GM19468 (cell line): ENCODE results near the gene DNAJC15.
"Not testable (repeated sequence)": the region's sequence is repeated elsewhere in the genome, so short reads cannot be mapped to it uniquely, and the experiment has no call there.

Source experiments
- ATAC-seq: cut with Tn5 transposase; IDR thresholded peaks from one replicate; pipeline ENCODE4 v1.9.1; 2021; ENCODE audit warnings: mild to moderate bottlenecking, moderate library complexity, moderate number of reproducible peaks; ENCODE audit not compliant: unreplicated experiment; ENCODE audit errors: extremely low read depth

The DNAJC15 gene

GRCh38 chr13:43003010-43003409 lies 20.4 kb upstream of the DNAJC15 start:
- ATAC-seq: no peak

GRCh38 chr13:43003729-43004128 lies 19.7 kb upstream of the DNAJC15 start:
- ATAC-seq: no peak

GRCh38 chr13:43005460-43006236 lies 17.7 kb upstream of the DNAJC15 start:
- no peak for ATAC-seq

- no peak for ATAC-seq
These were observed 16.3 kb upstream of the DNAJC15 start for GRCh38 chr13:43006893-43007631.

DNA sequence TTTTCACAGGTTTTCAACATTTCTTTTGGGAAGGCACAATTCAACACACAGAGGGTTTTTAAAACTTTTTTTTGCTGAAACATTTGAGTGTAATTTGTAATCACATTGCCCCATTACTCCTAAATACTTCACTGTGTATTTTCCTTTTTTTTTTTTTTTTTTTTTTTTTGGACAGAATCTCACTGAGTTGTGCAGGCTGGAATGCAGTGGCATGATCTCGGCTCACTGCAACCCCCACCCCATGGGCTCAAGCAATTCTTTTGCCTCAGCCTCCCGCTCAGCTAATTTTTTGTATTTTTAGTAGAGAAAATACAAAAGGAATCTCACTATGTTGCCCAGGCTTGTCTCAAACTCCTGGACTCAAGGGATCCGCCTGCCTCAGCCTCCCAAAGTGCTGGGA lies 14.8 kb upstream of the DNAJC15 start:
- no peak for ATAC-seq

- ATAC-seq: no peak
These were observed 13.9 kb upstream of the DNAJC15 start for GRCh38 chr13:43009506-43009905.

DNA sequence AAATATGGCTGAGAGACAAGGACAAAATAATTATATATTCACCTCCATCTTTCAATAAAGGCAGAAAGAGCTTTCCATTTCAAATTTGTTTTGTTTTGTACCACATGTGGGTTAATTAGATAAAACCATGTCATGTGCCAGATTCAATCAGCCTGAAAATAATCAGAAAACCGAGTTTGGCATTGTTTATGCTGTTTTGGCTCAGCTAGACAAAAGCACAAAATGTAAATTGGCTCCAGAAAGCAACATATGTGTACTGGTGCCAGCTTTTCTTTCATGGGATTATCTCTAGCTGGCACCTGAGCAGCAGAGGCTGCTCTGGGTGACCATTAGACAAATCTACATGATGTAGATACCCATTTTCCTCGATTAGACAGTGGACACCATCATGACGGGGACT lies 9.2 kb upstream of the DNAJC15 start:
- ATAC-seq: no peak

DNA sequence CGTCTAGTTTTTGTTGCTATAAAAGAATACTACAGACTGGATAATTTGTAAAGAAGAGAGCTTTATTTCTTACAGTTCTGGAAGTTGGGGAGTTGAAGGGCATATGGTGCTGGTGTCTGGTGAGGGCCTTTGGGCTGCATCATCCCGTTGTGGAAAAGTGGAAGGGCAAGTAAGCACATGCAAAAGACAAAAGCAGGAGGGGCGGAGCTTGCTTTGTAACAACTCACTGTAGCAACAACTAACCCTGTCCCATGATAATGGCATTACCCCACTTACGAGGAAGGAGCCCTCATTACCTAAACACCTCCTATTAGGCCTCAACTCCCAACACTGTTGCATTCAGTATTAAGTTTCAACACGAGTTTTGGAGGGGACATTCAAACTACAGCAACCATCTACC lies 7.2 kb upstream of the DNAJC15 start:
- no peak for ATAC-seq

DNA sequence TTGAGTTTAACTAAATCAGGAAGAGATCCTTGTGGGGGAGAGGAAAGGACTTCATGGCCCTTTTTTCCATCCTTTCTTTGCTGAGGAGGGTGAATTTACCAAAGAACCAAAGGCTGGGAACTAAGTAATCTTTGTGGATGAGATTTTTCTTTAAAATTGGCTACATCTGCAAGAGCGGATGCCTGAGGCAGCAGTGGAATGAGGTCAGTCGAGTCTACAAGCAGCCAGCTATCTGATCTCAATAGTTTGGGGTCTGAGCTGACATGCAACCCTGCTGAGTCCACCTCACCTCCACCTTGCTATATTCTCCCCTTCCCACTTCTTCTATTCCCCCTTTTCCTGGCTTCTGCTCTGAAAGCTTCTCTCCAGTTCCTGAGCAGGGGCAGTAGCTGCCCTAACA lies 3.6 kb upstream of the DNAJC15 start:
- ATAC-seq: no peak

DNA sequence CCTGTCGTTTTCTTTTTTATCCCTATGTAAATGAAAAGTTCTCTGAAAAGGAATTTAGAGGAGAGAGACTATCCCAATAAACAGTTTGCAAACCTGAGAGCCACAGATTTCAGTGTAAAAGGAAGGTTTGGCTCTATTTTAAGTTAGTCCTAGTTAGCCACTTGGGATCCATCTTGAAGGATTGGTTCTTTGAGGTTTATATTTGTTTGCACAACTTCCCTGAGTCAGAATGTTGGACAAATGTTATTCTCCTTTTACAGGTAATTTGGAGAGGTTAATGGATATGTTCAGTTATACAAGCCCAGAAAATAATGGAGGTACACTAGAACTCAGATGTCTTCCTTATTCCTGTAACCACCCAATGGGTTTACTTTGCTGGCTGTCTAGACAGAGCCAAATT lies 2.6 kb upstream of the DNAJC15 start:
- no peak for ATAC-seq

- no peak for ATAC-seq
These were observed 1.3 kb upstream of the DNAJC15 start for GRCh38 chr13:43021926-43022670.

DNA sequence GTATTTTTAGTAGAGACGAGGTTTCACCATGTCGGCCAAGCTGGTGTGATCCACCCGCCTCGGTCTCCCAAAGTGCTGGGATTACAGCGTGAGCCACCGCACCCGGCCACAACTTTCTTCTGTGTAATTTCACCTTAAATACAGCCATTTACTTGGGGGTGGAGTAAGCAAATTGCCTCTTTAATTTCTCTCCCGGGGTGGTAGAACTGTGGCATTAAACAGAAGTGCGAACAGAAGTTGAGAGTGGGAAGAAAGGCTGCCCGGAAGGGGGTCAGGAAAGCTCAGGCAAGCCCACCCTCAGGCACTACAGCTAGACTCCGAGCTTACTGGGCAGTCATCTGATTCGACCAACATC lies 475 bp upstream of the DNAJC15 start:
- no peak for ATAC-seq

DNA sequence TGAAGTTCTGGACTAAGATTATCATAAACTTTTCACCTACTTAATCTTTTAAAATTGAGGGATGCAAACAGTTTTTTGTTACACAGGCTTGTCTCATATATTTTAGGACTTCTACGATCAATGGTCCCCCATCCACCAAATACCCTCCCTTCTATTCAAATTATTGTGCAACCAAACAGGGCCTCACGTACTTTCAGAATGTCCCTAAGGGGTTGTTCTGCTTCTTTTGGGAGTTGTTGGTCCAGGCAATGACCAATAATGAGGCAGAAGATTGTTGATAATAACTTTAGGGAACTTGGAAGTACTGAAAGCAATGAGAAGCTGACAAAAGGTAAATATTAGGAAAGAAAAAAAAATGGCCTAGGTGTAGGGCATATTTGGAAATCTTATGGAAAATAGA lies 2.9 kb downstream of the DNAJC15 start:
- ATAC-seq: no peak

DNA sequence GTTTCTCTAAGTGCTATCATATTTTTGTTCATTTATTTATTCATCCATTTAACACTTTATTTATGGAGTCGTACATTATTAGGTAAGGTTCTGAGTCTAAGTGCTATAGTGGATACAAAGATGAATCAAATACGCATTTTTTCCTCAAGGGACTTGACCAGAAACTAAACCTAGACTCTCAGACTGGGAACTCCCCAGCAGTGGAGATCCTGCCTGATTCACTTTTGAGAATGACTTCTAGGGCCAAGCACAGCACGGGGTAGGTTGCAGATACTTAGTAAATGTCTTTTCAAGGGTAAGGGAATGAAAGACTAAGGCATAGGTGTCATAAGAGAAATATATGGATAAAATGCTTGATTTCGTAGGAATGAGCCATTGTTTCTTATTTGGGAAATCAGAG lies 7.2 kb downstream of the DNAJC15 start:
- no peak for ATAC-seq

DNA sequence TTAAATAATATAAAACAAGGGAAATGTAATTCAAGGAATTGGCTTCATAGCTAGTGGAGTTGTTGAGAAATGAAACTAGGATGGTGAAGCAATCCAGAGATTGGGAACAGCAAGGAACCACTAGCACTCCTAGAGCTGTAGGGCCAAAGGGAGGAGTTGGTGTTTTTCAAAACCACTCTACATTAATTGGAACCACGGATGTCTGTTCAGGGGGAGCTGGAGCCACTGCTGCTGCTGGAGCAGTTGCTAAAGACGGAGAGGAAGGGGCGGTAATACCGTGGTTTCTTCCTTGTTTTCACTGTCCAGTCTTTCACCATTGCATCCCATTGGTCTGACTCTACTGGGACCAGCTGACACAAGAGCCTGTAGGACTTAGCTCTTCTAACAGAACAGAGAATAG lies 8.5 kb downstream of the DNAJC15 start:
- ATAC-seq: no peak

GRCh38 chr13:43033038-43033437 lies 9.7 kb downstream of the DNAJC15 start:
- ATAC-seq: no peak

DNA sequence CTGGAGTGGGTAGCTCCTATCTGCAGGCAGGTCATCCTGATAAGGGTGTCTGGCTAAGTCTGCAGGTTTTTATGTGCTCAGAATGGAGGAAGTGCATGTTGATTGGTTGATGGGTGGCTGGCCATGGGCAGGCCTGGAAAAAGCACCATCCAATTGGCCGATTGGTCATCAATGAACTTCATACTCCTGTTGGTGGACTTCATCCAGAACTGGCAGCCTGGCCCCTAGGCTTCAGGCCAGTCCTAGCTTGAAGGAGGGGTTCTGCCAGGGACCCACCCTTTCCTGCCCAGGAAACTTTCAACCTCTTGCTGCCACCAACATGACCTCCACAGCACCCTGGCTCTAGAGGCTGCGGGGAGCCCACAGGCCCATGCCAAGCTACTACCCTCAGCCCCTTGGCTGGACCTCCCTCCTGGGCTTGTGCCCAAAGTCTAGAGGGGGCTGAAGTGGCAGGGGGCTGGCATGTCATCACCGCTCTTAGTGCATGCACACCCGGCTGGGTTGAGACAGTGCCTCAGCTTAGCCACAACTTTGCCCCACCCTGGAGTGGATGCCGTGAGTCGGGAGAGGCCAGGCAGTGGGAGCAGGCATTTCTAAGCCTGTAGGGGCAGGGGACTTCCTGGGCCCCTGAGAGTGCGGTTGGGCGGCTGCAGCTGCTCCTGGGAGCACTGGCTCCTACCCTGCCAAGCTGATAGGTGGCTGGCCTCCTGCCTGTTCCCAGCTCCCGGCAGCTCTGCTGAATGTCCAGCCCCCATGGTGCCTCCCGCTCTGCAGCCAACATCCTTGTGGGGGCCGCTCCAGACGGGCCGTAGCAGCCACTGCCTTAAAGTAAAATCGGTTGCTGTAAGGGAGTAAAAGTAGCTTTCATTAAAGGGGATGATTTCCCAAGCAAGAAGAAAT lies 13.2 kb downstream of the DNAJC15 start:
- no peak for ATAC-seq

GRCh38 chr13:43039966-43040365 lies 16.6 kb downstream of the DNAJC15 start:
- ATAC-seq: no peak

DNA sequence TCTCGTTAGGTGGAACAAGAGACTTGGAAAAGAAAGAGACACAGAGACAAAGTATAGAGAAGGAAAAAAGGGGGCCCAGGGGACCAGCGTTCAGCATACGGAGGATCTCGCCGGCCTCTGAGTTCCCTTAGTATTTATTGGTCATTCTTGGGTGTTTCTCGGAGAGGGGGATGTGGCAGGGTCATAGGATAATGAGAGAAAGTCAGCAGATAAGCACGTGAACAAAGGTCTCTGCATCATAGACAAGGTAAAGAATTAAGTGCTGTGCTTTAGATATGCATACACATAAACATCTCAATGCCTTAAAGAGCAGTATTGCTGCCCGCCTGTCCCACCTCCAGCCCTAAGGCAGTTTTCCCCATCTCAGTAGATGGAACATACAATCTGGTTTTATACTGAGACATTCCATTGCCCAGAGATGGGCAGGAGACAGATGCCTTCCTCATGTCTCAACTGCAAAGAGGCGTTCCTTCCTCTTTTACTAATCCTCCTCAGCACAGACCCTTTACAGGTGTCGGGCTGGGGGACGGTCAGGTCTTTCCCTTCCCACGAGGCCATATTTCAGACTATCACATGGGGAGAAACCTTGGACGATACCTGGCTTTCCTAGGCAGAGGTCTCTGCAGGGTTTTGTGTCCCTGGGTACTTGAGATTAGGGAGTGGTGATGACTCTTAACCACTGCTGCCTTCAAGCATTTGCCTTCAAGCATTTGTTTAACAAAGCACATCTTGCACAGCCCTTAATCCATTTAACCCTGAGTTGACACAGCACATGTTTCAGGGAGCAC lies 17.4 kb downstream of the DNAJC15 start:
- ATAC-seq: not testable (repeated sequence)
